ENCODE measurements around the gene MAST4. TPM values are rescaled to one million over a fixed set of nuclear protein-coding genes. Genes with fewer than 3 reads are reported as not detected.

Gene MAST4
- polyA plus RNA-seq, 1 experiment, result 4.0 TPM

- POLR2A ChIA-PET, result no interaction called here
- CTCF ChIA-PET, result no interaction called here
- DNase-seq (ENCODE audit: low read depth), result no peak
- Histone ChIP-seq H3K36me3 (ENCODE audit: control insufficient read depth, insufficient read depth, low read length) (no peaks in the 10 kb centered on the region), H3K4me3 (ENCODE audit: low read depth, low read length) (no peak overlapping the region), H3K27me3 (ENCODE audit: control insufficient read depth, insufficient read depth, low read length) (no peaks in the 10 kb centered on the region)
- TF ChIP-seq CTCF (IDR thresholded peaks at IDR 0.05; ENCODE audit: insufficient read depth, low read depth, low read length), result no peak
Measured at GRCh38 chr5:66697796-66698564, 101.8 kb downstream of the MAST4 start.

DNA sequence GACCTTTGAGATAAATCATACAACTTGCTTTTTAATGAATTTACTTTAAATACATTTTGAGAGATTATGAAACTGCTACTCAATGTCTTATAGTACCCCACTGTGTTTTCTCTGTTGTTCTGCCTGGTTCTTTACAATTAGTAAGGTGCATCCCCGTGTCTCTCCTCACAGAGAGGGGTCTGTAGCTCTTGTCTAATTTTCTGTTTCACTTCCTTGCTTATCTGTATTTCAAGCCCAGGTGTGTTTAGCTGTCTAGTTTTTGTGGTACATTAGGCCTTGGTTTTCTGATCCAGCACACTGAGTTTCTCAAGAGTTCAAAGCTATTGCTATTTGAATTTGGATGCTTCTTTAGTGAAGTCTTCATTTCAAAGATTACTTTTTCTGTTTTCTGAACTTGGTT is 105.1 kb downstream of the MAST4 start:
- ChIA-PET POLR2A (no interaction called here), CTCF (no interaction called here)
- H3K27me3 ChIP-seq (ENCODE audit: control insufficient read depth, insufficient read depth, low read length), result no peaks in the 10 kb centered on the region
- TF ChIP-seq CTCF (IDR thresholded peaks at IDR 0.05; ENCODE audit: insufficient read depth, low read depth, low read length), result no peak
- H3K36me3 ChIP-seq (ENCODE audit: control insufficient read depth, insufficient read depth, low read length), result no peaks in the 10 kb centered on the region
- no peak overlapping the region for H3K4me3 ChIP-seq (ENCODE audit: low read depth, low read length)
- no peak for DNase-seq (ENCODE audit: low read depth)

- no peak overlapping the region for H3K4me3 ChIP-seq (ENCODE audit: low read depth, low read length)
- CTCF ChIA-PET, result no interaction called here
- POLR2A ChIA-PET, result no interaction called here
- H3K36me3 ChIP-seq (ENCODE audit: control insufficient read depth, insufficient read depth, low read length), result no peaks in the 10 kb centered on the region
- no peaks in the 10 kb centered on the region for H3K27me3 ChIP-seq (ENCODE audit: control insufficient read depth, insufficient read depth, low read length)
- DNase-seq (ENCODE audit: low read depth), result no peak
- TF ChIP-seq CTCF (IDR thresholded peaks at IDR 0.05; ENCODE audit: insufficient read depth, low read depth, low read length), result no peak
Measured at GRCh38 chr5:66702426-66702825, 106.2 kb downstream of the MAST4 start.

DNA sequence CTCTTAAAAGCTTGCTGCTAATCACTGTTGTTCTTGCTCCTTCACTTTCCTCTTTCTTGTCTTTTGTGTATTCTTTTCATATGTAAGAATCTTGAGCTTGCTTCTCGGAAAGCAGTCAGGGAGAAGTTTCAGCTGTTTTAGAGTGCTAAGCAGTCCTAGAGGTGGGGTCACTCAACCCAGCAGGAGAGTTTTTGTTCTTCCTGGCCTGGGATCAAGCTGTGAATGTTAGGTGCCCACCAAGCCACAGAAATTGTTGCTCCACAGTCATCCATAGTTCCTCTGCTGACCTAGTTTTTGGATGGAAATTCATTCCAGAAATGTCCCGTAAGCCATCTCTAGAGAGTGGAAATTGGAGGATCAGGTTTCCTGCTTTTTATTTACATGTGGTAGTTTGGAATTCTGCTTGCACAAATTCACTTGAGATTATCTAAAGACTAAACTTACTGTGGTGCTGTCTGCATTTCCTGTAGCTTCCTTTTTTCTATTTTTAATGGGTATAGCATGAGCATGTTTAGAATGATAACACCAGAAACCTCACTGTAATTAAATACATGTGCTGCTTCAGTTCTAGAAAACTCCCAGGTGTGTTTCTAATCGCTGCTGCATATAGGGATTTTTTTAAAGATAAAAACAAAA is 108.7 kb downstream of the MAST4 start:
- CTCF ChIA-PET, result no interaction called here
- no peak overlapping the region for H3K4me3 ChIP-seq (ENCODE audit: low read depth, low read length)
- no peak for DNase-seq (ENCODE audit: low read depth)
- POLR2A ChIA-PET, result no interaction called here
- no peaks in the 10 kb centered on the region for H3K27me3 ChIP-seq (ENCODE audit: control insufficient read depth, insufficient read depth, low read length)
- H3K36me3 ChIP-seq (ENCODE audit: control insufficient read depth, insufficient read depth, low read length), result no peaks in the 10 kb centered on the region
- no peak for TF ChIP-seq CTCF (IDR thresholded peaks at IDR 0.05; ENCODE audit: insufficient read depth, low read depth, low read length)

DNA sequence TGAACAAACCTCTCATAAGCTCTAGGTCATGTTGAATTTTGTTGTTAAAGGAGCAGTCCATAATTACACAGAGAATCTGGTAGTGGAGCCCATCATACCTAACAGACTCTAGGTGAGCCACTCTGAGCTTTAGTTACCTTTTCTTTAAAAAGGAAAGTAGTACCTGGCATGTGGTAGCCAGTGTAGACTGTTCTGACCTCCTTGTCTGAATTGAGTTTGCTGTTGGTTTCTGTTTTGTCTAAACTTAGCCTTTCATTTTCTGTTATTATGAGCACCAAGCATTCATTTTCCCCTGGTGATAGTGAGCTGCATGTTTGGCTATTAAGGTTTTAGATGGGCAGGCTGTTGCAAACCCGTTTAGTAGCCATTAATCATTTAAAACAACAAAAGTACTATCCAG is 112.2 kb downstream of the MAST4 start:
- Histone ChIP-seq H3K27me3 (ENCODE audit: control insufficient read depth, insufficient read depth, low read length) (no peaks in the 10 kb centered on the region), H3K4me3 (ENCODE audit: low read depth, low read length) (no peak overlapping the region), H3K36me3 (ENCODE audit: control insufficient read depth, insufficient read depth, low read length) (no peaks in the 10 kb centered on the region)
- ChIA-PET CTCF (interaction anchor here (0.6 kb wide), 1 partner anchor 16 kb away, joined by 3 read pairs; no protein-coding TSS in a partner anchor), POLR2A (no interaction called here)
- DNase-seq (ENCODE audit: low read depth), result no peak
- TF ChIP-seq CTCF (IDR thresholded peaks at IDR 0.05; ENCODE audit: insufficient read depth, low read depth, low read length), result no peak

Data from BJ (cell line).